HepG2 (cell line): ENCODE data around the gene FIZ1. TPM values are rescaled to one million over a fixed set of nuclear protein-coding genes. Genes with fewer than 3 reads are reported as not detected.

Experiments used
- BRCA1 ChIP-seq: sonication (generic); formaldehyde crosslinking; IDR thresholded peaks from 2 replicates; pipeline ENCODE4 v1.4.0; 2020; ENCODE audit warnings: missing genetic modification reagents
- FOXK1 ChIP-seq: sonication (generic); formaldehyde crosslinking; IDR thresholded peaks from 2 replicates; pipeline ENCODE4 v1.4.0; 2020; ENCODE audit warnings: low read depth, missing genetic modification reagents, borderline replicate concordance
- NFE2L1 ChIP-seq: sonication (generic); formaldehyde crosslinking; IDR thresholded peaks from 2 replicates; pipeline ENCODE4 v1.4.0; 2020; ENCODE audit warnings: missing genetic modification reagents, mild to moderate bottlenecking, borderline replicate concordance
- RAD51 ChIP-seq: fragments of 450-650 bp; IDR thresholded peaks from 2 replicates; pipeline ENCODE4 v1.6.1; 2016; ENCODE audit warnings: borderline replicate concordance
- RBM39 ChIP-seq: fragments of 200-400 bp; formaldehyde crosslinking; IDR thresholded peaks from one replicate; pipeline ENCODE4 v1.6.1; 2018; ENCODE audit warnings: antibody characterized with exemption, mild to moderate bottlenecking, low read depth, low read length; ENCODE audit not compliant: poor library complexity, severe bottlenecking
- STAT5B ChIP-seq: sonication (generic); formaldehyde crosslinking; IDR thresholded peaks from 2 replicates; pipeline ENCODE4 v1.4.0; 2020; ENCODE audit warnings: missing genetic modification reagents
- ZC3H13 ChIP-seq: sonication (generic); formaldehyde crosslinking; IDR thresholded peaks from 2 replicates; pipeline ENCODE4 v1.8.1; 2023; ENCODE audit warnings: mild to moderate bottlenecking, missing genetic modification reagents, moderate library complexity
- ZFP37 ChIP-seq: sonication (generic); formaldehyde crosslinking; IDR thresholded peaks from 2 replicates; pipeline ENCODE4 v1.4.0; 2020; ENCODE audit warnings: missing genetic modification reagents, borderline replicate concordance
- ZIK1 ChIP-seq: sonication (generic); formaldehyde crosslinking; IDR thresholded peaks from 2 replicates; pipeline ENCODE4 v1.5.0; 2020; ENCODE audit warnings: mild to moderate bottlenecking, low read depth, missing genetic modification reagents, borderline replicate concordance
- ZNF333 ChIP-seq: sonication (generic); formaldehyde crosslinking; IDR thresholded peaks from 2 replicates; pipeline ENCODE4 v1.4.0; 2020; ENCODE audit warnings: mild to moderate bottlenecking, missing genetic modification reagents, borderline replicate concordance
- ZNF446 ChIP-seq: sonication (generic); formaldehyde crosslinking; IDR thresholded peaks from 2 replicates; pipeline ENCODE4 v1.5.0; 2020; ENCODE audit warnings: mild to moderate bottlenecking, missing genetic modification reagents
- ZNF549 ChIP-seq: sonication (generic); formaldehyde crosslinking; IDR thresholded peaks from 2 replicates; pipeline ENCODE4 v1.5.0; 2020; ENCODE audit warnings: missing genetic modification reagents
- ZNF615 ChIP-seq: sonication (generic); formaldehyde crosslinking; IDR thresholded peaks from 2 replicates; pipeline ENCODE4 v1.5.0; 2020; ENCODE audit warnings: mild to moderate bottlenecking, missing genetic modification reagents, borderline replicate concordance
- ZNF678 ChIP-seq: sonication (generic); formaldehyde crosslinking; IDR thresholded peaks from 2 replicates; pipeline ENCODE4 v1.4.0; 2020; ENCODE audit warnings: mild to moderate bottlenecking, missing genetic modification reagents
- ZNF782 ChIP-seq: sonication (generic); formaldehyde crosslinking; IDR thresholded peaks from 2 replicates; pipeline ENCODE4 v1.4.0; 2020; ENCODE audit warnings: missing genetic modification reagents, mild to moderate bottlenecking, borderline replicate concordance
- ZSCAN12 ChIP-seq: sonication (generic); formaldehyde crosslinking; IDR thresholded peaks from 2 replicates; pipeline ENCODE4 v1.9.0; 2021; ENCODE audit warnings: mild to moderate bottlenecking, missing genetic modification reagents
- polyA plus RNA-seq, 8 experiments: library from polyadenylated mRNA; depleted of rRNA in 3 of 8; stranded (reverse) in 7 of 8; unstranded in 1 of 8; fragments of >200 nt; fragmentation: Illumina TruSeq in 4 of 8; extraction: Trizol in 4 of 8; gene quantifications; 2 replicates each; pipeline versions ENCODE4 v1.2.1 to v1.2.3, GENCODE V29; 2011 to 2016; ENCODE audit warnings: low read depth in 4 of 8, missing spikeins in 1 of 8, mixed read lengths in 1 of 8; ENCODE audit not compliant: insufficient read depth in 1 of 8
- total RNA-seq, 5 experiments: library from RNA; depleted of rRNA; stranded (reverse); fragments of >200 nt; fragmentation: Illumina TruSeq; extraction: Trizol; gene quantifications; 2 replicates each; pipeline ENCODE4 v1.2.3, GENCODE V29; 2016; ENCODE audit warnings: low read depth in 1 of 5
- TF ChIP-seq, protein P1 (sequence below): sonication (generic); formaldehyde crosslinking; IDR thresholded peaks from 2 replicates; pipeline ENCODE4 v1.4.0; 2020; ENCODE audit warnings: missing genetic modification reagents
- TF ChIP-seq, protein P2 (sequence below): sonication (generic); formaldehyde crosslinking; IDR thresholded peaks from 2 replicates; pipeline ENCODE4 v1.4.0; 2020; ENCODE audit warnings: mild to moderate bottlenecking, low read depth, missing genetic modification reagents
- TF ChIP-seq, protein P3 (sequence below): sonication (generic); formaldehyde crosslinking; IDR thresholded peaks from 2 replicates; pipeline ENCODE4 v1.8.0; 2022; ENCODE audit warnings: low read depth, missing genetic modification reagents
- TF ChIP-seq, protein P4 (sequence below): sonication (generic); formaldehyde crosslinking; IDR thresholded peaks from 2 replicates; pipeline ENCODE4 v1.4.0; 2020; ENCODE audit warnings: mild to moderate bottlenecking, missing genetic modification reagents, borderline replicate concordance

The FIZ1 gene
- total and polyA plus RNA-seq, 2 of the 13 experiments (the other 11 are each of a cell fraction or from before 2014, with no cell fraction given): 3.6 to 5.9 TPM

DNA sequence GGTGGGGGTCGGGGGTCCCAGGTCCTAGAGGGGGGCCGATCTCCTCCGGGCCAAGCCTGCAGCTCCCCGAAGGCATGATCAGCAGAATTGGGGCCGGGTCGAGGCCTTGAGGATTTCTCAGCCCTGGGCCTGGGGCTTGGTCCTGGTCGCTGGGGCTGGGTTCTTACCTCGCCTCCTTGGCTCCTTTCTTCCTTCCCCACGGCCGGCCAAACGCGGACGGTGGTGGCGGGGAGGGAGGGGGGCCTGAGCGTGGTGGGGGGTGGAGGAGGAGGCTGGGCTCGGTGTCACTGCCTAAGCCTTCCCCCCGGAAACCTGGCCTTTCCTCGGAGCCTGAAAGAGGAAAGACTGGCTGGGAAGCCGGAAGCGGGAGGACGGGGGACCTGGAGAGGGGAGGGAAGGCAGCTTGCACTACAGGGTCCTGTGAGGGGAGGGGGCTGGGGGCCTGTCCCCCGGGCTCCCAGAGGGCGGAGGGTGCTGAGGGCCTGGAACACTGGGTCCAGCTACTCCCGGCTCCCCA is 18.6 kb downstream of the FIZ1 start, which contains the start of gene ZNF579 (continued):
- TF ChIP-seq ZSCAN12 (CRISPR knock-in tag) (no peak), ZNF615 (CRISPR knock-in tag) (no peak), ZNF333 (CRISPR knock-in tag) (no peak; the same call in 1 of the 2 replicates), ZNF782 (CRISPR knock-in tag) (no peak; the same call in 1 of the 2 replicates), RAD51 (no peak), ZIK1 (CRISPR knock-in tag) (no peak), STAT5B (CRISPR knock-in tag) (no peak), BRCA1 (CRISPR knock-in tag) (no peak), NFE2L1 (no peak), ZNF678 (no peak), ZFP37 (CRISPR knock-in tag) (no peak), RBM39 (no peak), ZNF549 (CRISPR knock-in tag) (no peak), ZC3H13 (CRISPR knock-in tag) (no peak), ZNF446 (CRISPR knock-in tag) (no peak), FOXK1 (CRISPR knock-in tag) (peak; percentile 31; the same call in 1 of the 2 replicates)
- TF ChIP-seq, protein P1, sequence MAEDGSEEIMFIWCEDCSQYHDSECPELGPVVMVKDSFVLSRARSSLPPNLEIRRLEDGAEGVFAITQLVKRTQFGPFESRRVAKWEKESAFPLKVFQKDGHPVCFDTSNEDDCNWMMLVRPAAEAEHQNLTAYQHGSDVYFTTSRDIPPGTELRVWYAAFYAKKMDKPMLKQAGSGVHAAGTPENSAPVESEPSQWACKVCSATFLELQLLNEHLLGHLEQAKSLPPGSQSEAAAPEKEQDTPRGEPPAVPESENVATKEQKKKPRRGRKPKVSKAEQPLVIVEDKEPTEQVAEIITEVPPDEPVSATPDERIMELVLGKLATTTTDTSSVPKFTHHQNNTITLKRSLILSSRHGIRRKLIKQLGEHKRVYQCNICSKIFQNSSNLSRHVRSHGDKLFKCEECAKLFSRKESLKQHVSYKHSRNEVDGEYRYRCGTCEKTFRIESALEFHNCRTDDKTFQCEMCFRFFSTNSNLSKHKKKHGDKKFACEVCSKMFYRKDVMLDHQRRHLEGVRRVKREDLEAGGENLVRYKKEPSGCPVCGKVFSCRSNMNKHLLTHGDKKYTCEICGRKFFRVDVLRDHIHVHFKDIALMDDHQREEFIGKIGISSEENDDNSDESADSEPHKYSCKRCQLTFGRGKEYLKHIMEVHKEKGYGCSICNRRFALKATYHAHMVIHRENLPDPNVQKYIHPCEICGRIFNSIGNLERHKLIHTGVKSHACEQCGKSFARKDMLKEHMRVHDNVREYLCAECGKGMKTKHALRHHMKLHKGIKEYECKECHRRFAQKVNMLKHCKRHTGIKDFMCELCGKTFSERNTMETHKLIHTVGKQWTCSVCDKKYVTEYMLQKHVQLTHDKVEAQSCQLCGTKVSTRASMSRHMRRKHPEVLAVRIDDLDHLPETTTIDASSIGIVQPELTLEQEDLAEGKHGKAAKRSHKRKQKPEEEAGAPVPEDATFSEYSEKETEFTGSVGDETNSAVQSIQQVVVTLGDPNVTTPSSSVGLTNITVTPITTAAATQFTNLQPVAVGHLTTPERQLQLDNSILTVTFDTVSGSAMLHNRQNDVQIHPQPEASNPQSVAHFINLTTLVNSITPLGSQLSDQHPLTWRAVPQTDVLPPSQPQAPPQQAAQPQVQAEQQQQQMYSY: no peak
- TF ChIP-seq, protein P2, sequence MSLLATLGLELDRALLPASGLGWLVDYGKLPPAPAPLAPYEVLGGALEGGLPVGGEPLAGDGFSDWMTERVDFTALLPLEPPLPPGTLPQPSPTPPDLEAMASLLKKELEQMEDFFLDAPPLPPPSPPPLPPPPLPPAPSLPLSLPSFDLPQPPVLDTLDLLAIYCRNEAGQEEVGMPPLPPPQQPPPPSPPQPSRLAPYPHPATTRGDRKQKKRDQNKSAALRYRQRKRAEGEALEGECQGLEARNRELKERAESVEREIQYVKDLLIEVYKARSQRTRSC (CRISPR knock-in tag): no peak
- TF ChIP-seq, protein P3, sequence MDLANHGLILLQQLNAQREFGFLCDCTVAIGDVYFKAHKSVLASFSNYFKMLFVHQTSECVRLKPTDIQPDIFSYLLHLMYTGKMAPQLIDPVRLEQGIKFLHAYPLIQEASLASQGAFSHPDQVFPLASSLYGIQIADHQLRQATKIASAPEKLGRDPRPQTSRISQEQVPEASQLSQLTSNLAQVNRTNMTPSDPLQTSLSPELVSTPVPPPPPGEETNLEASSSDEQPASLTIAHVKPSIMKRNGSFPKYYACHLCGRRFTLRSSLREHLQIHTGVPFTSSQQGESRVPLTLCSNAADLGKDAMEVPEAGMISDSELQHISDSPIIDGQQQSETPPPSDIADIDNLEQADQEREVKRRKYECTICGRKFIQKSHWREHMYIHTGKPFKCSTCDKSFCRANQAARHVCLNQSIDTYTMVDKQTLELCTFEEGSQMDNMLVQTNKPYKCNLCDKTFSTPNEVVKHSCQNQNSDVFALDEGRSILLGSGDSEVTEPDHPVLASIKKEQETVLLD (CRISPR knock-in tag): no peak
- TF ChIP-seq, protein P4, sequence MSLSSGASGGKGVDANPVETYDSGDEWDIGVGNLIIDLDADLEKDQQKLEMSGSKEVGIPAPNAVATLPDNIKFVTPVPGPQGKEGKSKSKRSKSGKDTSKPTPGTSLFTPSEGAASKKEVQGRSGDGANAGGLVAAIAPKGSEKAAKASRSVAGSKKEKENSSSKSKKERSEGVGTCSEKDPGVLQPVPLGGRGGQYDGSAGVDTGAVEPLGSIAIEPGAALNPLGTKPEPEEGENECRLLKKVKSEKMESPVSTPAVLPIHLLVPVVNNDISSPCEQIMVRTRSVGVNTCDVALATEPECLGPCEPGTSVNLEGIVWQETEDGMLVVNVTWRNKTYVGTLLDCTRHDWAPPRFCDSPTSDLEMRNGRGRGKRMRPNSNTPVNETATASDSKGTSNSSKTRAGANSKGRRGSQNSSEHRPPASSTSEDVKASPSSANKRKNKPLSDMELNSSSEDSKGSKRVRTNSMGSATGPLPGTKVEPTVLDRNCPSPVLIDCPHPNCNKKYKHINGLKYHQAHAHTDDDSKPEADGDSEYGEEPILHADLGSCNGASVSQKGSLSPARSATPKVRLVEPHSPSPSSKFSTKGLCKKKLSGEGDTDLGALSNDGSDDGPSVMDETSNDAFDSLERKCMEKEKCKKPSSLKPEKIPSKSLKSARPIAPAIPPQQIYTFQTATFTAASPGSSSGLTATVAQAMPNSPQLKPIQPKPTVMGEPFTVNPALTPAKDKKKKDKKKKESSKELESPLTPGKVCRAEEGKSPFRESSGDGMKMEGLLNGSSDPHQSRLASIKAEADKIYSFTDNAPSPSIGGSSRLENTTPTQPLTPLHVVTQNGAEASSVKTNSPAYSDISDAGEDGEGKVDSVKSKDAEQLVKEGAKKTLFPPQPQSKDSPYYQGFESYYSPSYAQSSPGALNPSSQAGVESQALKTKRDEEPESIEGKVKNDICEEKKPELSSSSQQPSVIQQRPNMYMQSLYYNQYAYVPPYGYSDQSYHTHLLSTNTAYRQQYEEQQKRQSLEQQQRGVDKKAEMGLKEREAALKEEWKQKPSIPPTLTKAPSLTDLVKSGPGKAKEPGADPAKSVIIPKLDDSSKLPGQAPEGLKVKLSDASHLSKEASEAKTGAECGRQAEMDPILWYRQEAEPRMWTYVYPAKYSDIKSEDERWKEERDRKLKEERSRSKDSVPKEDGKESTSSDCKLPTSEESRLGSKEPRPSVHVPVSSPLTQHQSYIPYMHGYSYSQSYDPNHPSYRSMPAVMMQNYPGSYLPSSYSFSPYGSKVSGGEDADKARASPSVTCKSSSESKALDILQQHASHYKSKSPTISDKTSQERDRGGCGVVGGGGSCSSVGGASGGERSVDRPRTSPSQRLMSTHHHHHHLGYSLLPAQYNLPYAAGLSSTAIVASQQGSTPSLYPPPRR (CRISPR knock-in tag): 0 out of 2 replicates have a peak, but pooled peaks have one; percentile 44
